ENCODE results near the gene TSNAX. TPM values are rescaled to one million over a fixed set of nuclear protein-coding genes. Genes with fewer than 3 reads are reported as not detected.

Gene TSNAX
- total RNA-seq, 4 donors from 2014 or later: 25.1 to 39.9 (median 28.9) TPM

DNA sequence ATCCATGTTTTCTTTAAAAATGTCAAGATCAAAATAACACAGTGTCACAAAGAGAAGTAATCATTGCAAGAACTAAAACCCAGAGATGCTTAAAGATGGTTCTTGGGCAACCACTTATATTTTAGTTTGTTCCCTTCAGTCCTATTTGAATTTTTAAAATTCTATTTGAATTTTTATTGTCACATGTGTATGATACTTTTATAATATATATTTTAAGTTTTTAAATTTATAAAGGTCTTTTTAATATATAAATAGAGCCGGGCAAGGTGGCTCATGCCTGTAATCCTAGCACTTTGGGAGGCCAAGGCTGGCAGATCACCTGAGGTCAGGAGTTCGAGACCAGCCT is 75.8 kb downstream of the TSNAX start:
- intact Hi-C loops (cut with DNase I; ENCODE audit: low total_unique reads): no loop called here
- no peak for DNase-seq (ENCODE audit: low spot score in 2 of 2)
- TF ChIP-seq POLR2A (IDR thresholded peaks at IDR 0.05): no peak
- TF ChIP-seq, protein P1, sequence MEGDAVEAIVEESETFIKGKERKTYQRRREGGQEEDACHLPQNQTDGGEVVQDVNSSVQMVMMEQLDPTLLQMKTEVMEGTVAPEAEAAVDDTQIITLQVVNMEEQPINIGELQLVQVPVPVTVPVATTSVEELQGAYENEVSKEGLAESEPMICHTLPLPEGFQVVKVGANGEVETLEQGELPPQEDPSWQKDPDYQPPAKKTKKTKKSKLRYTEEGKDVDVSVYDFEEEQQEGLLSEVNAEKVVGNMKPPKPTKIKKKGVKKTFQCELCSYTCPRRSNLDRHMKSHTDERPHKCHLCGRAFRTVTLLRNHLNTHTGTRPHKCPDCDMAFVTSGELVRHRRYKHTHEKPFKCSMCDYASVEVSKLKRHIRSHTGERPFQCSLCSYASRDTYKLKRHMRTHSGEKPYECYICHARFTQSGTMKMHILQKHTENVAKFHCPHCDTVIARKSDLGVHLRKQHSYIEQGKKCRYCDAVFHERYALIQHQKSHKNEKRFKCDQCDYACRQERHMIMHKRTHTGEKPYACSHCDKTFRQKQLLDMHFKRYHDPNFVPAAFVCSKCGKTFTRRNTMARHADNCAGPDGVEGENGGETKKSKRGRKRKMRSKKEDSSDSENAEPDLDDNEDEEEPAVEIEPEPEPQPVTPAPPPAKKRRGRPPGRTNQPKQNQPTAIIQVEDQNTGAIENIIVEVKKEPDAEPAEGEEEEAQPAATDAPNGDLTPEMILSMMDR (IDR thresholded peaks at IDR 0.05): no peak
- WGBS, 2 donors: 69 to 71% methylated on average over 2 of the region's 2 CpGs
- H3K4me3 ChIP-seq (ENCODE audit: low read depth, poor library complexity, severe bottlenecking): no peak overlapping the region

DNA sequence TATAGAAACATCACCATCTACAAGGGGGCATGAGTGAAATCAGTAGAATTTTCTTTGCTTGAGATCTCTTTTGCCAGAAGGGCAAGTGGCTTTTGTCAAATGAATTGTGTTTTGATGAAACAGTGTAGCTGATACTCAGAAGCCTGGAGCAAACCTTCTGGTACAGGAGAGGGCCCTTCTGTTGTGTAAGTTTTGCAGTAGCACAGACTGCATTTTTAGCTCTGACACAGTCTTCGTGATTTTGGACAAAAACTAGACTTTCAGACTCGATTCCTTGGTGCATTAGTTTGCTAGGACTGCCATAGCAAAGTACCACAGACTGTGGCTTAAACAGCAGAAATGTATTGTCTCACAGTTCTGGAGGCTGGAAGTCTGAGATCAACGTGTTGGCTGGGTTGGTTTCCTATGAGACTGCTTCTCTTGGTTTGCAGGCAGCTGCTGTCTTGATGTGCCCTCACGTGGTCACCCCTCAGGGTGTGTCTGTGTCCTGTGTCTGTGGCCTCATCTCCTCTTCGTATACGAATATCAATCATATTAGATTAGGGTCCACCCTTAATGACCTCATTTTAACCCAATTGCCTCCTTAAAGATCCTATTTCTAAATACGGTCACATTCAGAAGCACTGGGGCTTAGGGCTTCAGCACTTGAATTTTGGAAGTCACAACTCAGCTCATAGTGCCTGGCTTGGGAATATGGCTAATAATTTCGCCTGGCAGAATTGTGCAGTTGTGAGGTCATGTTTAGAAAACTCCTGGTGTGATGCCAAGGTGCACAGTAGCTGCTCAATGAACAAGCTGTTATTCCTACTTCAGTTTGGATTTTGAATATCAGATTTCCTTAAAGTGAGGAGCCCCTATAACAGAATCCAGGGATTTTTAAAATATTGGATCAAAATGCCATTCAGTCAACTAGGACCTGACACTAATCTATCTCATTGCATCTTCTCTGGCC is 77.0 kb downstream of the TSNAX start:
- 53 to 61% methylated on average over 8 of the region's 8 CpGs for WGBS, 2 donors
- H3K4me3 ChIP-seq (ENCODE audit: low read depth, poor library complexity, severe bottlenecking): no peak overlapping the region
- TF ChIP-seq, protein P1 (IDR thresholded peaks at IDR 0.05): no peak
- no peak for TF ChIP-seq POLR2A (IDR thresholded peaks at IDR 0.05)
- DNase-seq (ENCODE audit: low spot score in 2 of 2): no peak
- intact Hi-C loops (cut with DNase I; ENCODE audit: low total_unique reads): no loop called here

- 39 to 52% methylated on average over 4 of the region's 4 CpGs for WGBS, 2 donors
- no peak for DNase-seq (ENCODE audit: low spot score in 2 of 2)
- no peak overlapping the region for H3K4me3 ChIP-seq (ENCODE audit: low read depth, poor library complexity, severe bottlenecking)
- intact Hi-C loops (cut with DNase I; ENCODE audit: low total_unique reads): no loop called here
- no peak for TF ChIP-seq POLR2A (IDR thresholded peaks at IDR 0.05)
- TF ChIP-seq, protein P1 (IDR thresholded peaks at IDR 0.05): no peak
Measured at GRCh38 chr1:231606712-231607111, 78.2 kb downstream of the TSNAX start.

DNA sequence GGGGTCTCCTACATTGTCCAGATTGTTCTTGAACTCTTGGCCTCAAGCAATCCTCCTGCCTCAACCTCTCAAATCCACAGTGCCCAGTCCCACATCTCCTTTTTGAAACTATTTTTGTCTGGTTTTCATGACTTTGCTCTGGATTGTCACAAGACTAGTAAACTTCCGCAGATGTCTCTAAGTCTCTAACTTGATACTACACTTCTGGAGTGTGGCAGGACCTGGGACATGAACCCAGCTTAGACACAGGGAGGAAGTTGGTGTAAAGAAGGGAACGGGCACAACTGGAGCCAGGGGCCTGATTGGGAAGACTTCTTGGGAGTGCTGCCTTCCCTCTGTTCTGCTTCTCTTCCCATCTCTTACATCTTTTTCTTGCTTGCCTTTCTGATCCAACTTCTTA is 81.9 kb downstream of the TSNAX start:
- TF ChIP-seq, protein P1 (IDR thresholded peaks at IDR 0.05): no peak
- no peak for TF ChIP-seq POLR2A (IDR thresholded peaks at IDR 0.05)
- intact Hi-C loops (cut with DNase I; ENCODE audit: low total_unique reads): no loop called here
- DNase-seq (ENCODE audit: low spot score in 2 of 2): no peak

GRCh38 chr1:231611111-231611510 is 82.6 kb downstream of the TSNAX start:
- no peak for TF ChIP-seq POLR2A (IDR thresholded peaks at IDR 0.05)
- TF ChIP-seq, protein P1 (IDR thresholded peaks at IDR 0.05): no peak
- DNase-seq (ENCODE audit: low spot score in 2 of 2): no peak
- H3K4me3 ChIP-seq (ENCODE audit: low read depth, poor library complexity, severe bottlenecking): no peak overlapping the region
- 82 to 86% methylated on average over 5 of the region's 5 CpGs for WGBS, 2 donors
- intact Hi-C loops (cut with DNase I; ENCODE audit: low total_unique reads): no loop called here

More for the DNA sequence above, 81.9 kb downstream of the TSNAX start:
- H3K4me3 ChIP-seq (ENCODE audit: low read depth, poor library complexity, severe bottlenecking): no peak overlapping the region
- 83 to 94% methylated on average over 2 of the region's 2 CpGs for WGBS, 2 donors
